GM10847 (cell line): ENCODE measurements around the gene MTMR1.

Source experiments
- POLR2A ChIP-seq: IDR thresholded peaks from 2 replicates; pipeline ENCODE4 v1.6.1; 2011; ENCODE audit not compliant: insufficient read length; ENCODE audit errors: extremely low read depth

Gene MTMR1

DNA sequence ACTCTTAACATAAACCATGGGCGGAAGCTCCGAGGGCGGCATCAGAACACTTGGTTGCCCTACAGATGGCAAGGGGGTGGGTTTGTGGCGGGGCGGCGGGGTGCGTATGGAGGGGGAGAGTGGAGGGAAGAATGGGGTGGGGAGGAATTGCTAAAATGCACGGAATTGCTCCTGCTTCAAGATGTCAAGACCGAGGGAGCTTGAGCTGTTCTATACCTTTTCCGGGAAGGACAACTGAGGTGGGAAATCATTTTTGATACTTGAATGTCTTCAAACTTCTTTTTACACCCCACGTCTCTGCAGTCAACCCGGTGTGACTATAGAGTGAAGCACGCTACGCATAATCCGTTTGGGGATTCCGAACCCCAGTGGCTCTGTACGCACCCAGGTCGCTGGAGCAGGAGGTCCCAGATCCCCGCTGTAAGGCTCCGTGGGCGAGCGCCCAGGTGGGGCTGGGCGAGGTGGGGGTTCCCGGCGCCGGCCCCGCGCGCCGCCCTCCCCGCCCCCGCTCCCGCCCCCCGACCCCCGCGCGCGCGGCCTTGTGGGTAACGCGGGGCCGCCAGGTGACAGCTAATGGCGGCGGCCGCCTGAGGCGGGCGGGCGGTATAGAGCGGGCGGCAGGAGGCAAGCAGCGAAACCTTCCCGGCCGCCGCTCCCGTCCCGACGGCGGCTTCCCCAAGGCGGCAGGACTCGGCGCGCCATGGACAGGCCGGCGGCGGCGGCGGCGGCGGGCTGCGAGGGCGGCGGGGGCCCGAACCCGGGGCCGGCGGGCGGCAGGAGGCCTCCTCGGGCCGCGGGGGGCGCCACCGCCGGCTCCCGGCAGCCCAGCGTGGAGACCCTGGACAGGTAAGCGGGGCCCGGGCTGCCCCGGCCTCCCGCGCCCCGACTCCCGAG is at the start of gene MTMR1:
Gene MTMR1 (plus strand): TSS at position 566 of the 894 bp plus-strand sequence. CDS start 135 bp downstream, at position 701.
- TF ChIP-seq POLR2A, result peak; percentile 33

DNA sequence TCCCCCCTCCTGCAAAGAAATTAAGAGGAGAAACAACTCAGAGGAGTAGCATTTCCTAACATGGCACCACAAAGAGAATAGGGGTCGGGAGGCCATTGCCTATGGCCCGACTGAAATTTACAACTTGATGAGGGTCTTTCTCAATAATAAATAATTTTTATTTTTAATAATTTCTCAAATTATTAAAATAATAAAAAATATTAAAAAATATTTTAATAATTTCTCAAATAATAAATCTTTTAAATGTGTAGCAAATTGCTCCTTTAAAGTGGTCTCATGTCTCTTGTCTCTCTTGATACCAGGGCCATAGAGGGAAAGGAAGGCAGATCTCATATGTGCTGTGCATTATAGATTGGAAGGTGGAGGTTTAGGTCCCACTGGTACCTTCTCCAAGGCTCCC is 49.2 kb upstream of the MTMR1 start:
- no peak for TF ChIP-seq POLR2A

DNA sequence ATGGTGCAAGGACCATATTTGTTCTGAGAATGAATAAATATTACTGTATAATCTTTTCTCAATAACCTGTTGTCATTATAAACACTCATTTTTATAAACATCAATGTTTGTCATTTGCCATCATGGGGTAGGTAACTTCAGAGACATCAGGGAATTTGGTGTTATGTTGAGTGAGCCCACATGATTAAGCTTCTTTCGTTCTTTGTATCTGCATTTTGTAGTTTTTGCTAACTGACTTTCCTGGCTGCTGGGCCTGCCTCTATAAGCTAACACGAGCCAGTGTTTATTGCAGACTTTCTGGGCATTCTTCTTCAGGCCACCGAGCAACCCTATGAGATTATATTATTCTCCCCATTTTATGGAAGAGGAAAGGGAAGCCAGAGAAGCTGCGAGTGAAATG is 48.8 kb upstream of the MTMR1 start:
- no peak for TF ChIP-seq POLR2A

DNA sequence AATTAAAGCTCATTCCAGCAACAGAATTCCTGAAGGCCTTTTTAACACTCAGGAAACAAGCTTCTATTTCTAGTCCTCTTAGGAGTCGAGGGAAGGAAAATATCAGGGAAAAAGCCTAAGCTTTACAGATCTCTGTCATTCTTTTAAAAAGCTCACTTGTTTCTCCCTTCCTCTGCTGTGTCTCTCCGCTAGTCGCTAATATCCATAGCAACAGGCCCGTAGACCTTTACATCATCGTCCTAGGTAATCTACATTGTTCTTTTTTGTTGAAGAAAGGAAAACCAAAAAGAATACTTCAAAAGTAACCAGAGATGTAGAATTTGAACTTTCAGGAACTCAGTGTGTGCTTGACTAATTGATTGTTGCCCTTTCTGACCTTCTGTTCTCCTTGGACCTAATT is 45.9 kb upstream of the MTMR1 start:
- TF ChIP-seq POLR2A, result no peak

DNA sequence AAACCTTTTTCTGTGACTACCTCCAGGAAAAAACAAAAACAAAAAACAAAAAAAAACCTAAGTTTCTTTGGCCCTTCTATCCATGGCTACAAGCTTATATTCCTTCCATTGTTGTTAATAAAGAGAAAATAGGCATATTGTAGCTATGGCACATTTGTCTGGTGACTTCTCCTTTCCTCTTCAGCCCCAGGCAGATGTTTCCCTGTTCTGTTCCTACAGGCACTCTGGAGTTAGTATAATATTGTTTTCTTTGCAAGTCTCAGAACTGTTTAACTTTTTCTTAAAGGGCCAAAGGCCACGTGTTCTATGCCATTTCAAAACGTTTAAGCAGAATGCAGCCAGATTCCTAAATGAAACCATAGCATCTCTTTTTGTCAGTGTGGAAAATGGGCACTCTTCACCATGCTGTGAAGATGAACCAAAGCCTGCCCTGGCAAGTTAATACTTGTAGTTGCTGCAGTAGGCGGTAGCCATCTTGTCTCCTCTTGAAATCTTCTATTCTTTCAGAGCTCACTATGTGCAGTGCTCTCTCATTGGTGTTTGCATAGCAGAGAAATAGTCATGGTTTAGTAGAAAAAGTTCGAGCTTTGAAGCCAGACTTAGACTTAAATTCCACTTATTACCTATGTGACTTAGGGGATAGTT is 44.8 kb upstream of the MTMR1 start:
- no peak for TF ChIP-seq POLR2A

DNA sequence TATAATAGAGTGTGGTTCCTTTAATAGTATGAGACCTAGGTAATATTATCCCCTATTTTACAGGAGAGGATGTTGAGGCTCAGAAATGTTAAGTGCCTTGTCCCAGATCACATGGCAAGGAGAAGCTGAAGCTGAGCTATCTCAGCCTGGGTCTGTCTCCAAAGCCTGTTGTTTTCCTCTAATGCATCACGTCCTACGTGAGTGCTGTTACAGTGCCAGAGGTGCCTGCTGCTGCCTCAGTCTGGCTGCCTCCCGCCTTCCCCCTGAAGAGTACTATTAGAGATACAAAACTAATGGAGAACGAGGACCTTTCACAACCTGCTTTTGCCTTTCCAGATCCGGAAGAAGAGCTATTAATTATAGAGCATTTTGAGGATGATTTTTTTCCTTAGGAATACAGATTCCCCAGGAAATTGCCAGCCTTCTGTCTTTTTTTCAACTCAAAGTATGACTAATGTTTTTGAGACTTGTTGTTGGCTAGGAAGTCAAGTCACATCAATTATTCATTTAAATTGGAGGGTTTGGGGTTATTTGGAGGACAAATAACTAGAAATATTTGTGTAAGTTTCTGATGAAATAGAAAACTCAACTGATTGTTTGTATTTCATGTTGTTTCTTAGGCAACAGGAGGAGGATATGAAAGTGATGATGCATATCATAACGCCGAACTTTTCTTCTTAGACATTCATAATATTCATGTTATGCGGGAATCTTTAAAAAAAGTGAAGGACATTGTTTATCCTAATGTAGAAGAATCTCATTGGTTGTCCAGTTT is 43.9 kb upstream of the MTMR1 start:
- no peak for TF ChIP-seq POLR2A

DNA sequence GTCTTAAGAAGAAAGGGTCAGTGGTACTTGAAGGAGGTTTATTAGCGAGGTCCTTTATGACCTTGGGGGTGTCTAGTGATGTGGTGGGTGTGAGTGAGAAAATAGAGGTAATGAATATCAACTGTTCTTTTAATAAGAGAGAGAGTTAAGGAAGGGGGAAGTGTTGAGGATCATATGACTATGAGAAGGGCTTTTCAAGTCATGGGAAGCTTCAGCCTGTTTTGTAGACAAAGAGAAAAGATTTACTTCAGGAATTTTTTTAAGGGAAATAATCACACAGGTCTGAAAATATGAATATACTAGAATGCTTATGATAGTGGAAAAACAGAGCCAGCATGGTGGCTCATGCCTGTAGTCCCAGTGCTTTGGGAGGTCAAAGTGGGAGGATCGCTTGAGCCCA is 41.3 kb upstream of the MTMR1 start:
- no peak for TF ChIP-seq POLR2A

DNA sequence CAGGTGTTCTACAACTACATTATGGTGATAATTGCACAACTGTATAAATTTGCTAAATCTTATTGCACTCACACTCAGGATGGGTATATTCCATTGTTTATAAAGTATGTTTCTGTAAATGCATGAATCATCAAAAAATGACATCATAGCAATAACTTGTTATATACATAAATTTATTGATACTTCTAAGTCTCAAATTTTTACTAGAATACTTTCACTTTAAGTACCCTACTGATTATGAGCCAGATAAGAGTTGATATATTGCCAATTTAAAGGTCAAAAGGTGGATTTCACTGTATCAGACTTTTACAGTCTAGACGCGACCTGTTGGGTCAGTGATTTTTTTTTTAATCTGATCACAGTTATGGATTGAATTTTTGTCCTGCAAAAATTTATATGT is 37.4 kb upstream of the MTMR1 start:
- no peak for TF ChIP-seq POLR2A

DNA sequence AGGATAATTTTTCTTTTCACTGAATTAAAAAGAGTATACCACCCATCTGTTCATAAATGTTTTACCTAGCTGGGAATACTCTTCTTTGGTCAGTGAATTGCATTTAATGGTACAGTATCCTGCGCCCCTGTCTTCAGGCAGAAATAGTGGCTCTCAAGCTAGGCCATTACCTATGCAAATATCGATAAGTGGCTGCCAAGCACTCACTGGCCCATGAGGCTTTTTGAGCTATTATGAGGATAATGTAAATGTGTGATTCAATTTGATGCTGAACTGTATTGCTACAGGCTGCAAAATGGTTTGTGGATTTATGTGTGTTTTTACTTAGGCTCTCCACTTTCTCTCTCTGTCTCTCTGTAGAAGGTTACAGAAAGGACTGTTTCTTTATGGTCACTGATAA is 30.1 kb upstream of the MTMR1 start:
- no peak for TF ChIP-seq POLR2A

DNA sequence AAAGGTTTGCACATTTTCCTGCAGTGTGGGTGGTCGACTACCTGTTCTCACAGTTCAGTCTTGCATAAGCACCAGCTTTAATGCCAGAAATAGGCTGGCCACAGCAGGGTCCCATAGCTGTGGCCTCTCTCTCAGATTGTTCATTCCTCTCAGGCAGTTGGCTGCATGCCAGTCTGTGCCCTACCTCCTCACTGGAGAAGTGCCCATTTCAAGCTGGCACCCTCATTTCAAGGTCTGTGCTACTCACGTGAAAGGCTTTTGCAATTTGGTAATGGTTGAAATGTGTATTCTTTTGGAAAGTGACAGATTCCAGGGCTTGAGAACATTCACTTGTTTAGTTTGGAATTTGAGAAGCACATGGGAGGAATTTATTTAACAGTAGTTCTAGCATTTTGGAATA is 28.9 kb upstream of the MTMR1 start:
- TF ChIP-seq POLR2A, result no peak

DNA sequence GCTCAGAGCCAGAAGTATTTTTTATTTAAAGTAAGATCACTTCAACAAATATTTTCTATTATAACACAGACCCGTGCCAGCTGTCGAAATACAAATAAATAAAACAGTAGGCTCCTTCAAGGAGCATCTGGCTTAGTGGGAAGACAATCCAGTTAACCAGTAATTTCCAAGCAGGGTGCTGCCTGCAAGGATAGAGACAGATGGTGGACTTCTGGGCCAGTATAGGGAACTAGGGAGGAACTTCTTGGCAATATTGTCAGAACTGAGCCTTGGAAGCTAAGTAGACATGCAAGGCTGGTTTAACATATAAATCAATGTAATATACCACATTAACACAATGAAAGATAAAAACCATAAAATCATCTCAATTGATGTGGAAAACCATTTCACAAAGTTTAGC is 17.0 kb upstream of the MTMR1 start:
- no peak for TF ChIP-seq POLR2A

DNA sequence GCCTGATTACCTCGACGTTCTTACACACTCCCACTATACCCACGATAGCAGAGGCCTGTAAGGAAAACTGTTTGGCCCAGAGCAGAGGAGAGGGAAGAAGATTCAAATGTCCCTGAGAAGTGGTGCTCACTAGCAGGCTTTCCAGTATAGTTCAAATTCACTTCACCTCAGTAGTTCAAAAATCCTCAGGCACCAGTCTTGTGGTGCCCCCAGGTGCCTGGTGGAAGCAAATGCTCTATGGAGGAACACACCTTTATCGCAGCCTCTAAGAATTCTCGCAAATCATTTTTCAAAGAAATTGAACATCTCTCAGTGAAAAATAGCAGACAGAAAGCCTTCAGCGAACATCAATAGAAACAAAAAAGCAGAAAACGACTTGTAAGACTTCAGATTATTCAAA is 12.2 kb upstream of the MTMR1 start:
- no peak for TF ChIP-seq POLR2A

DNA sequence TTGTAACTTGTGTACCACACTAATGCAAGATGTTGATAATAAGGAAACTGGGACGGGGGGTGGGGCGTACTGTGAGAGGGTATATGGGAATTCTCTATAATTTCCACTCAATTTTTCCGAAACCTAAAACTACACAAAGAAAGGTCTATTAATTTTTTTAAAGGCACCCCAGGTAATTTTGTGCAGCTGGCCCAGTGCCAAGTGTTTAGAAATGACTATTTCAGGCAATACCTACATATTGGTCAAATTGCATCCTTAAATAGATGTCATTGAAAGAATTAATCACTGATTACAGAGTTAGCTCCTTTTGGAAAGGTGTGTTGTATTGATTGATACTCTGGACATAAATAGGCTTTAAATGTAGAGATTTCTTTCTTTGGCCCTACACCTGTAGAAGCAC is 10.1 kb upstream of the MTMR1 start:
- no peak for TF ChIP-seq POLR2A

DNA sequence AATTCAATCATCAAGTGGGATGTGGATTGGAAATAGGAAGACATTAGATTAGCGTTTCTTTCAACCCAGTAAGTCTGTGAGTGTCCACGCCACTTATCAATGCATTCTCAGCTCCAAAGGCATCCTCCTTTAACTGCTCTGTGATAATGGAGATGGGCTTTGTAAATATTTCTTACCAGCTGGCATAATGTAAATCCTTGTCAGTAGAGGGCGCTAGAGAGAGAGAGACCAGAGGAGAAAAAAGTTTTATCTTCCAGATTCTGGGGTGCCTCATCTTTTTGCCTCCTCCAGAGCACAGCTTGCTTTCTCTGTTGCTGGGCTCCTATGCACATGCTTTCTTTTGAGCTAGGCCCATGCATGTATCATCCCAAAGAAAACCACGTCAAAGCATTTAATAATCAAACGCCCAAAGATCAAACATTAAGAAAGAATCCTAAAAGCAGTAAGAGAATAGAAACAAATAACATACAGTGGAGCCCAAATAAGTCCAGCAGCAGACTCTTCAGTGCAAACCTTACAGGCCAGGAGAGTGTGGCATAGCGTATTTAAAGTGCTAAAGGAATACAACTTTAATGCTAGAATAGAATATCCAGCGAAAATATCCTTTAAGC is 9.6 kb upstream of the MTMR1 start:
- TF ChIP-seq POLR2A, result no peak

DNA sequence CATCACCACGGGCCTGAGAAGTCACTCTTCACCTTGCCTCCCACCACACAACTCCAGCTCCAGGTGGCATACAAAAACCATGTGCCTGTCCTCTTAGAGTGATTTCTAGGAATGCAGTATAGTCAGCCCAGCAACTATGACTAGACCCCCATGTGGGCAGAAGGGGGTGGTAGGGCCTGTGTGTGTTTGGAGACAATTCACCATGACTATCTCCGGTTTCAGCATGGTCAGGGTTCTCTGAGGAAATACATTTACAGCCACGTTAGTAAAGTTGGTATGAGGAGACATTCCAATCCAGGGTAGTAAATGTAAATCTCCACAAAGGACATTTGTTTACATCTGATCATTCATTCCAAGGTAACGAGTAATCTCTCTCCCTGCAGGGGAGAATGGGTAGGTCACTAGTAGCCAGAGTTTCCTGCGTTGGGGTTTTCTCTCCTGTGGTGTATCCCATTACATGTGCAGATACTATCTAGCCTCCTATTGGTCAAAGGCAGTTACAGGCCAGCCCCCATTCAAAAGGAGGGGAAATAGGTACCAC is 4.2 kb upstream of the MTMR1 start:
- no peak for TF ChIP-seq POLR2A
